Activated CD4-positive, CD25-positive, alpha-beta regulatory T cell treated with anti-CD3 and anti-CD28 coated beads, Interleukin-2, amount 50 U/mL, for 72 hours (primary cell): ENCODE results near the gene TGM1.

Source experiments
- DNase-seq: peaks from one replicate; pipeline ENCODE4 v3.0.0; 2021

The TGM1 gene

DNA sequence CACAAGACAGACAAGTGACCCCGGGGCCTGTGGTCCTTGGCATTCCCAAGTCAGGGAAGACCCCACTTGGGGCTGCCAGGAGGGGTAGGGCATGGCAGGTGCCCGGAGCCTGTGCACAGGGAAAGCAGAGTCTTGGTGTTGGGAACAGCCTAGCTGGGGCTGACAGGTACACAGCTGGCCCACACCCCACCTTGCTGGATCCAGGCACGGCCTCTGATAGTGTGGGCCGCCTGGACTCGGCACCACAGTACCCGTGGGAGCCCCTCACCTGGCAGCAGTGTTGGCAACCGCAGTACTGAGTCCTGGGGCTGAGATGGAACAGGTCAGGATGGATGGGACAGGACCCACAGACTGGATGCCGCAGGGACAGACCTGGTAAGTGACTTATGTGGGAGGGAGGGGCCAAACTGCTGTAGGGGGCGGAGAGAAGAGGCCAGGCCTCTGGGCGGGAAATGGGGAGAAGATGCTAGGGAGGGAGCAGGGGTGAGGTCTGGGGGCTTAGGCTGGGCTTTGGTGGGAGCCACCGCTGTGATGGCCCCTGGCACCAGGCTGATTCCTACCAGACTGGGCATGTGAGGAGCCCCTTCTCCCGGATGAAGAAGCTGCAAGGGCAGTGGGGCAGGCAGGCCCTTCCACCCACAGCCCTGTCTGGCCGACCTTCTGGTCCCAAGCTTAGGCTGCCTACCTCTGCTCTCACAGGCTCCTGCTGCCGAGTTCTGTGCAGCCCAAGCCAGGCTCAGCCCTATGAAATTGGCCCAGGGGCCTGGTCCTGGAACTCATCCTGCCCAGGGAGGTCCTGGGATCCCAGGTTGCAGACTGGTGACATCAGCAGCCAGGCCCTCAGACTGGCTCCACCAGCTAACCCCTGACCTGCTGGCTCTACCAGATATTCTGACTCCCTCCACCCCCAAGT, at the start of gene TGM1:
Gene TGM1 (minus strand): TSS at position 357 of the 913 bp plus-strand sequence. CDS start 825 bp downstream, outside the sequence.
- no peak for DNase-seq

DNA sequence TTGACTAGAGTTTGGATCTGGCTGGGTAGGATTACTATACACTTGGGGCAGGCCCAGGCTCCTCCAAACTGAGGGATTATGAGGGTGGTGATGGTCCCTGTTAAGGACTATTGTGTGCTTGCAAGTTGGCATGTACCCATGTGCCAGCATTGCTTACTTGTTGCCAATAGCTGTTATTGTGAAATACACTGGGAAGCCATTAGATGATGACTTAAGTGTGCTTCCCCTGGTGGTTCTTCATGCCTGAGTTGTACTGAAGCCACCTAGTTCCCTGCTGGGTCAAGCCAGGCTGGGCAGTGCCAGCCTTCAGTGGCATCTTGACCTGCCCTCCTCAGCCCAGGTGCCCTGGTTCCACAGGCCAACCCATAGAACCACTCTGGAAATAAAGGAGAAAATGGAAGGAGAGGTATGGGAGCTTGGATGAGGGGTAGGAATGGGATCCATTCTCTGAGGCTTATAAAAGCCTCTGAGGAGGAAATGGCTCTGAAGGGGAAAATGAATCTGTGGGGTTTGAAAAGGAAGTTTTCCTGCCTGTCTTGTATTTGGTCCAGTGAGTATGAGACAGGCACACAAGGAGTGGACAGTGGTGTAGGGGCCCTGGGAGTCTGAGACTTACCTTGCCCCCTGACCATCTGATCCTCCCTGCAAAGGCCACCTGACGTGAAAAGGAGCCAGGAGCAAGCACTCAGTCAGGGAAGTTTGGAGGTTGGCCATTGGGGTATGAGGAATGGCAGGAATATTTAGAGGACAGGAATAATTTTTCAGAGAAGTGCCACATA, 49.0 kb upstream of the TGM1 start:
- no peak for DNase-seq

DNA sequence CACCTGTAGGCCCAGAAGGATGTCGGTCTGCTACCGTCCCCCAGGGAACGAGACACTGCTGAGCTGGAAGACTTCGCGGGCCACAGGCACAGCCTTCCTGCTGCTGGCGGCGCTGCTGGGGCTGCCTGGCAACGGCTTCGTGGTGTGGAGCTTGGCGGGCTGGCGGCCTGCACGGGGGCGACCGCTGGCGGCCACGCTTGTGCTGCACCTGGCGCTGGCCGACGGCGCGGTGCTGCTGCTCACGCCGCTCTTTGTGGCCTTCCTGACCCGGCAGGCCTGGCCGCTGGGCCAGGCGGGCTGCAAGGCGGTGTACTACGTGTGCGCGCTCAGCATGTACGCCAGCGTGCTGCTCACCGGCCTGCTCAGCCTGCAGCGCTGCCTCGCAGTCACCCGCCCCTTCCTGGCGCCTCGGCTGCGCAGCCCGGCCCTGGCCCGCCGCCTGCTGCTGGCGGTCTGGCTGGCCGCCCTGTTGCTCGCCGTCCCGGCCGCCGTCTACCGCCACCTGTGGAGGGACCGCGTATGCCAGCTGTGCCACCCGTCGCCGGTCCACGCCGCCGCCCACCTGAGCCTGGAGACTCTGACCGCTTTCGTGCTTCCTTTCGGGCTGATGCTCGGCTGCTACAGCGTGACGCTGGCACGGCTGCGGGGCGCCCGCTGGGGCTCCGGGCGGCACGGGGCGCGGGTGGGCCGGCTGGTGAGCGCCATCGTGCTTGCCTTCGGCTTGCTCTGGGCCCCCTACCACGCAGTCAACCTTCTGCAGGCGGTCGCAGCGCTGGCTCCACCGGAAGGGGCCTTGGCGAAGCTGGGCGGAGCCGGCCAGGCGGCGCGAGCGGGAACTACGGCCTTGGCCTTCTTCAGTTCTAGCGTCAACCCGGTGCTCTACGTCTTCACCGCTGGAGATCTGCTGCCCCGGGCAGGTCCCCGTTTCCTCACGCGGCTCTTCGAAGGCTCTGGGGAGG, 47.9 kb upstream of the TGM1 start, which contains the start of gene LTB4R:
Gene LTB4R (plus strand): TSS at position 857 of the 959 bp plus-strand sequence. CDS start 4,150 bp downstream, outside the sequence.
- DNase-seq: peak; percentile 73

DNA sequence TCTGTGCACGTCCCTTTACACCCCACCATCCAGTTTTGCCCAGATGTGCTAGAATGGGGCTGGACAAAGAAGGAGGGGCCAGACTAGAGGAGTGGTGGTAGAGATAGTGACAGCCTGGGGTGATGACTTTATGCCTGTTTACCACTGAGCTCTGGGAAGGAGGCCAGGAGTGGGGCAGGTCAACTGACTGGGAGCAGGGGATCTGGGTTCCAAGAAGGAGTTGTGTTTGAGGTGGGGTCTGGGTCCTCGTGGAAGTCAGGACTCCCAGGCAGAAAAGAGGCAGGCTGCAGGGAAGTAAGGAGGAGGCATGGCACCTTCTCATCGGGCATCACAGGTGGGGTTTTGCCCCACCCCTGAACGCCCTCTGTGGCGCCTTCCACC, 47.3 kb upstream of the TGM1 start:
- DNase-seq: no peak

DNA sequence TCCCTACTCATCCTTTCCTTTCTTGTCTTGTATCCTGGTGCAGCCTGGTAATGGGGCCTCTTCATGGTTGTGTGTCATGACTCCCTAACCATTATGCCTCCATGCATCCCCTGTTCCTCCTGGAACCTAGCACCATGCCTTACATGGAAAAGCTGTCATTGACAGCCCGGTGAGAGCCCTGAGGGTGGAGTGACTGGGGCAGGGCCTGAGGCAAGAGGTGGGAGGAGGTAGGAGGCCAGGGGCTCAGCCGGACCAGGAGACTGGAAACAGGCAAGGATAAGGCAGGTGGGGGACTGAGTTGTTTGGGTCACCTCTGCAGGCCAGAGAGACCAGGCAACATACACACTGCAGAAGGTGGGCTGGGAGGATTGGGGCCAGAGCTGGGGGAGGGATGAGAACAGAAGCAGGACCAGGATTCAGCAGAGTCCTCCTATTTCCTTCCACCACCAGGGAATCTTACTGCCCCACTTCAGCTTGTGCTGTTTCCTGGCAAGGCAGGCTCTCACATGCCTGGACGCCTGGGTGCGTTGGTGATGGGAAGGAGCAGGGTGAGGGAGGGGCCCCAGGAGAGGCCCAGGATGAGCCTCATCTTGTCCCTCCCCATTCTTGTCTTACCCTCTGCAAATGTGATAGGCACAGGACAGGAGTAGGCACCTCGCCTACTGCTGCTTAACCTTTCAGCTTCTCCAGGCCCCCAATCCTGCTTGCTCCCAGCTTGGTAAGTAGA, 46.7 kb upstream of the TGM1 start, which contains the start of gene LTB4R2:
Gene LTB4R2 (plus strand): TSS at position 603 of the 727 bp plus-strand sequence. CDS start 525 bp downstream, outside the sequence.
- DNase-seq: no peak

DNA sequence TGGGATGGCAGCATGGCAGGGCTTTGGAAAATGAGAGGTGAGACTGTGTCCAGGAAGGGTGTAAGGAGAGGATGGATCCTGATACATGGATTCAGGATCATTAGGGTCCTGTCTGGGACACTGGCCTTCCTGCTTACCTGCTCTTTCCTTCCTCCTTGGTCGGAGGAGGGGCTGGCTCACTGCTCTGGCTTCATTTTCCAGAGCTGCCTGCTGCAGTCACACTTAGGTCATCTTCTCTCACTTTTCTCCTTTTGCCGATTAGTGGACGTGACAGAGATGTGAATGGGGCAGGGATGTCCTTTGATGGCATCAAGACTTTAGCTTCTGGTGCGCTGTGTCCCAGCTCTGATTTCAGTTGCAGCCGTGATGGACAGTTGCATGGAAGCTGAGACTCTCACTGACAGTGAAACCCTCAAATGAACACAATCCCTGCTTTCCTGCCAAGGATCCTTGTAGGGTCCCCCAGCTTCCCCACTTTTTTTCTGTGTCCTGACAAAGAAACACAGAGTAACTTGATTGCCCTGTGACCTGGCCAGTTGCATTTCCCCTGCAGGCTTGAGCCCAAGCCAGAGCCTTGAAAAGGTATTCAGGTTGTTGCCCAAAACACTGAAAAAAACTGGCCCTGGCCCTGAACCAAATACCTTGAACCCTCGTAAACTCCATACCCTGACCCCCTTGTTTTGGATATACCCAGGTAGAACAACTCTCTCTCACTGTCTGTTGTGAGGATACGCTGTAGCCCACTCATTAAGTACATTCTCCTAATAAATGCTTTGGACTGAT, 45.6 kb upstream of the TGM1 start:
- no peak for DNase-seq

DNA sequence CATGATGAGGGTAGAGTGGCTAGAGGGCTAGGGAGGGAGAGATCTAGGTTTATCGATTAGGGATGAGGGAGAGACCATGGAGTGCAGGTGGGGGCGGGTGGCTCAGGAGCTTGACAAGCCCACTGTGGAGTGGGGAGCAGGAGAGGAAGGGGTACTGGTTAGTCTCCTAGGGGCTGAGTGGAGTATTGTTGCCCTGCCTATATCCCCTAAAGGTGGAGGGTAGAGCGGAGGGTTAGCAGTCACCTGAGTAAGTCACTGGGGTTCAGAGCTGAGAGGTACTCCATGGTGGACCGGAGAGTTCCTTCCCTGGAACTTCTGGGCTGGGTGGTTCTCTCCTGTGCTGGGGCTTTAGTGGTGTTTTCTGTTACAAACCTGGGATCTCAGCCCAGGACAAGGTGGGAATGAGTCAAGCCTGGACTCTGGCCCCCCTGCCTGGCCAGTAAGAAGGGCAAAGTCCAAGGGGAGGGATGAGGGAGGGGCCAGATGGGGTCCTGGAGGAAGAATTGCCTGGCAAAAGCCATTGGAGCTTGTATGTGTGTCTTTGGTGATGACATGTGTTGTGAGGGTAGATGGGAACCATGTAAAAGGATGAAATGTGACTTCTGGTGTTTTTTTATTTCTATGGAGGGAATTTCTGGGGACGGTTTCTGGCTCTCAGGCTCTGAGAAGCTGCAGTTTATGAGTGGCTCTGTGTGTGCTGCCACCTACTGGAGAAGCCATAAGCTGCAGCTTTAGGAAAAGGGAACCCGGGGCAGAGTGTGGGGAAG, 44.8 kb upstream of the TGM1 start, which contains the start of gene CIDEB:
Gene CIDEB (minus strand): TSS at position 403 of the 767 bp plus-strand sequence. CDS start 119 bp downstream, at position 284.
- DNase-seq: peak; percentile 53

DNA sequence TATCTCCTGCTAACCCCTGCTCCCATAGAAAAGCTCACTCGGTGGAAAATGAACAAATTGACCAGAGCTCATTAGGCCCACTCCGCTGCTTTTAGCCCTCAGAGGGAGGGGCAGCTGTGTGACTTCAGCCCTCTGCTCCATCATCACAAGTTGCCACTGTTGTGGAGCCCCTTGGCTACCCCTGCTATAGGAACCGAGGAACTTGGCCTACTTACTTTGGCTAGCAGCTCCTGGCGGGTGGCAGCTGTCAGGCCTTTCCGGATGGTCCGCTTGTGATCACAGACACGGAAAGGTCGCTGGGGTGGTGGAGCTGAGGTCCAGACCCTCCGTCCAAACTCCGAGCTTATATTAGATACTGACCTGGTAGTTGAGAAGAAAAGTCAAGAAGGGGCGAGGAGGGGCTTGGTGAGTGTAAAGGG, 44.2 kb upstream of the TGM1 start:
- no peak for DNase-seq

DNA sequence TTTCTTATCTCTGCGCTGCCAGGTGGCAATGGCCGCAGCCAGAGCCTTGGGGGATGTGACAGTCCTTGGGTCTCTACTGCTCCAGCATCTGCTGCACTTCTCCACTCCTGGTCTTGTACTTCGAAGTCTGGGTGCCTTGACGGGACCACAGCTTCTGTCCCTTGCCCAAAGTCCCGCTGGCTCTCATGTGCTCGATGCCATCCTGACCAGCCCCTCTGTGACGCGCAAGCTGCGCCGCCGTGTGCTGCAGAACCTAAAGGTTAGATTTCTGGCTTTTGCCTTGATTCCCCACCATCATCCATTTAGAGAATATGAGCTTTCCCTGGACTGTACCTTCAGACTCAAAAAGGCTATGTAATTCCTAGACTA, 41.0 kb upstream of the TGM1 start:
- DNase-seq: no peak

DNA sequence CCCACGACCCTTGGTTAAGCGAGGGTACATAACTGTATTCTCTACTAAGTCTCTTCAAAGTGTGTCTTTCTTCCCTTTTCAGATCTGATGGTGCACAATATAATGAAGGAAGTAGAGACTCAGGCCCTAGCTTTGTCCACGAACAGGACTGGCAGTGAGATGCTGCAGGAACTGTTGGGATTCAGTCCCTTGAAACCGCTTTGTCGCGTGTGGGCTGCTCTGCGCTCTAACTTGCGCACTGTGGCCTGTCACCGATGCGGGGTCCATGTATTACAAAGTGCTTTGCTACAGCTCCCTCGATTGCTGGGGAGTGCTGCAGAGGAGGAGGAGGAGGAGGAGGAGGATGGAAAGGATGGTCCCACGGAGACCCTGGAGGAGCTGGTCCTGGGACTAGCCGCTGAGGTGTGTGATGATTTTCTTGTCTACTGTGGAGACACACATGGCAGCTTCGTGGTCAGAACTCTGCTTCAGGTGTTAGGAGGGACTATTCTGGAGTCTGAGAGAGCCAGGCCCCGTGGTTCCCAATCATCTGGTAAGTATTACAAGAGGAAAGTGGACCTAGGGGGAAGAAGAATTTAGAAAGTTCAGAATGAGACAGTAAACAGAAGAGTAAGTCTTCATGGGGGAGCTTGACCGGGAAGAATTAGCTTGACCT, 37.5 kb upstream of the TGM1 start:
- DNase-seq: no peak

DNA sequence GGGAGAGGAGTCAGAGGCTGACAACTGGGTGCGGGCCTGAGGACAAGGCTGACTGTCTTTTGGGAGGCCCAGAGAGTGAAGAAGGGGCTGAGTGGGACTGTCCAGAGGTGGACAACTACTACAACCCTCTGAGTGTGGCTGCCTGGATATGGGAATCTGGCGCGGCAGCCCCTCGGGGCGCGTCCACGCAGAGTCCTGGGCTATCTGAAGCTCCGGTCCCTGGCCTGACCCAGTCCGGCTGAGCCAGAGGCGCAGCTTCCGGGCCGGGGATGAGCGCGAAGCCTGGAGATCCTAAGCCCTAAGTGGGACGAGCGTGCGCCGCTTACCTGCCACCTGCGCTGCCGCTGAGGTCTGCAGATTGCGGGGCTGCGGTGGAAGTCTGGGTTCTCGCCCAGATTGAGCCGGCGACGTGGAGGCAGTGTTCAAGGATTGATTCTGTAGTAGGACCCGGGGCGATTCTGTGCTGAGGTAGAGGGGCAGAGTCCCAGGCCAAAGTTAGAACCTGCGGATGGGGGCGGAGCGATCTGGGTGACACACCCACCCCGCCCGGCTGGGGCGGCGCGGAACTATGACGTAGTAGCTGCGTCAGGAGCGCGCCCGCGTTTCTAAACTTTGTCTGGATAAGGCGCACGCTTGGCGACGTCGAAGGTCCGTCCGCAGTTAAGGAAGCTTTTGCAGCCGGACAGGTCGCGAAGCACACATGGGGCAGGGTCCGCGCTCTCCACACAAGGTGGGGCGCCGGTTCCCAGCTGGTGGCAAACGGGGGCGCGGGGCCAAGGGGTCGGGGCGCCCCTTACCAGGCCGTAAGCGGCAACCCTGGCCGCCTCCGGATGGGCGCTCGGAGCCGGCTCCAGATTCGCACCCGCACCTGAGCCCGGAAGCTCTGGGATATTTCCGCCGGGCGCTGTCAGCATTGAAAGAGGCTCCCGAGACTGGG, 36.5 kb upstream of the TGM1 start, which contains the start of the genes DHRS1 and NOP9:
Gene DHRS1 (minus strand): TSS at position 526 of the 937 bp plus-strand sequence. CDS start 674 bp downstream, outside the sequence.
Gene NOP9 (plus strand): TSS at position 596 of the 937 bp plus-strand sequence. CDS start 105 bp downstream, at position 701.
- DNase-seq: peak; percentile 95

DNA sequence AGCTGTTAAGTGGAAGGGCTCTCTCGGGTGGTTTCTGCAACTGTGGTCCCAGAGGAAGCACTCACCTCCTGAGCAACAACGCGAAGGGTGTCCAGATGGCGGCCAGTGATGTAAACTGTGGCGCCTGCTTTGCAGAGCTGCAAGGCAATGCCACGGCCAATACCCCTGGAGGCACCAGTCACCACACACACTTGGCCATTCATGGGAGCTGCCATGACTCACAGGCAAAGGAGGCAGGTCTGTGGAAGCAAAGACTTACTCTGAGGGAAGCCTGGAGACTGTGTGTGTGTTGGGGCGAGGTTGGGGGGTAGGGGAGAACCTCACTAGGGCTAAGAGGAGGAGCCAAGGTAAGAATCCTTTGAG, 35.9 kb upstream of the TGM1 start:
- no peak for DNase-seq

DNA sequence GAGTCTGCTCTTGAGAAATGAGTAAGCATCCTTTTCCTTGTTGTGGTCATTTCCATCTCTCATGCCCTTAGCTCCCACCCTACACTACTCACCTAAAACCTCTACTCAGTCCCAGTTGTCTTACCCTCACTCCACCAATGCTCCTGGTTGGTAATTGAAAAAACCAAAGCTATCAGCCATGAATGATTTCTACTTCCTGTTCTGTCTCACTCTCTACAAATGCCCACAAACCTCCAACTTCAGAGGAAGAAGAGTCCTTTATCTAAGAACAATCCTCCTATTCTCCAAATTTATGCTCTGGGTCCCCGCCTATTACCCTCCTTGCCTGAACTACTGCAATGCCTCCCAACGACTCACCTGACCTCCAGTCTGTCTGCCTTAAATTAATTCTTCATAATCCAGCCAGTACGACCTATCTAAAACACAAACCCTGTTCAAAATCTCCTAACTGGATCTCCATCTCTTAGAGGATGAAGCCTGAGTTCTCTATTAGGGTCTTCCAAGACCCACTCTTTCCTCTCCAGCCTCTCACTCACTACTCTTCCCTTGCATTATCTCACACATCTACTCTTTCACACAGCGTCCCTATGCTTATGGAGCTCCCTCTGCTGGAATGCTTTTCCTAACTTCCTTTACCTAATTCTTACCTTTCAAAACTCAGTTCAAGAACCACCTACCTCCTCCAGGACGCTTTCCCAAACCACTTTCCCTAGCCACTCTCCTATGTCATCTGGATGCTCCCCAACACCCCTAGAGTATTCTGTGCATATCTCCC, 34.4 kb upstream of the TGM1 start:
- no peak for DNase-seq

DNA sequence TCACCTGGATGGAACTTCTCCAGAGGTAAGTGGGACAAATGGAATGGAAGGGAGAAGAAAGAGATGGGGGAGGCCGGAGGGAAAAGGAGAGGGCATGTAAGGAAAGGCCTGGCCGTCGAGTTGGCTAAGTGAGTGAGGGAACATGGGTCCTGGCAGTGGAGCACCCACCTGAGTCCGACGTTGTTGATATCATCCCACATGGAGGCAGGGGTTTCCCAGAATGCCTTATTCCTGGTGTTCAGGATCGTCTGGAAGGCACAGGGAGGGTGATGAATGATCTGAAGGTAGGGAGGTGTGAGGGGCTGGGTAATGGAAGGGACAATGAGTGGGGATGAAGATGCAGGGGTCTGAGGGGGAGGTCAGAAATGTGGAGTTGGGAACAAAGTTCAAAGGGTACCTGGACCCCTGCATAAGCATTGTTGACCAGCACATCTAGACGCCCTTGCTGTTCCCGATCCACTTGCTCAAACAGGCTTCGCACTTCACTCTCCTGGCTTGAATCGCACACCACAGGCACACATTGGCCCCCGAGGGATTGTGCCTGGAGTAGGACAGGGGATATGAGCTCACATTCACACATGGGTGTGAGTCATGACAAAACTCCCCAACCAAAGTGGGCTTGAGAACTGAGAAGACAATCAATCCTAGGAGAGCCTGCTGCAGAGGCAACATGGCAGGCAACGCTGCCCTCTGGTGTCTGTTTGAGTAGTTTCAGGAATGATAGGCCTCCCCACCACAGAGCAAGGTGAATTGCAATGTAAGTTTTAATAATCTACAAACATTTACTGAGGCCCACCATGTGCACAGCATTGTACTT, 33.6 kb upstream of the TGM1 start:
- DNase-seq: peak; percentile 60

DNA sequence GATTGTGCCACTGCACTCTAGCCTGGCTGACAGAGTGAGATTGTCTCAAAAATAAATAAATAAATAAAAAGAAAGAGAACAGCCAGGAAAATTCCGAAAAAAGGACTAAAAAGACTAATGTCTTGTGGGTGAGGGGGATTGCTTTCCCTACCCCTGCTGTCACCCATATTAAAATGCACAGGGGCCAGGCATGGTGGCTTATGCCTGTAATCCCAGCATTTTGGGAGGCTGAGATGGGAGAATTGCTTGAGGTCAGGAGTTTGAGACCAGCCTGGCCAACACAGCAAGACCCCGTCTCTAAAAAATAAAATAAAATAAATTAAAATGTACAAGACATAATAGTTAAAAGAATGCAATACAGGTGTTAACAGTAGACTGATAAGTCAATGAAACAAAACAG, 30.5 kb upstream of the TGM1 start:
- no peak for DNase-seq

DNA sequence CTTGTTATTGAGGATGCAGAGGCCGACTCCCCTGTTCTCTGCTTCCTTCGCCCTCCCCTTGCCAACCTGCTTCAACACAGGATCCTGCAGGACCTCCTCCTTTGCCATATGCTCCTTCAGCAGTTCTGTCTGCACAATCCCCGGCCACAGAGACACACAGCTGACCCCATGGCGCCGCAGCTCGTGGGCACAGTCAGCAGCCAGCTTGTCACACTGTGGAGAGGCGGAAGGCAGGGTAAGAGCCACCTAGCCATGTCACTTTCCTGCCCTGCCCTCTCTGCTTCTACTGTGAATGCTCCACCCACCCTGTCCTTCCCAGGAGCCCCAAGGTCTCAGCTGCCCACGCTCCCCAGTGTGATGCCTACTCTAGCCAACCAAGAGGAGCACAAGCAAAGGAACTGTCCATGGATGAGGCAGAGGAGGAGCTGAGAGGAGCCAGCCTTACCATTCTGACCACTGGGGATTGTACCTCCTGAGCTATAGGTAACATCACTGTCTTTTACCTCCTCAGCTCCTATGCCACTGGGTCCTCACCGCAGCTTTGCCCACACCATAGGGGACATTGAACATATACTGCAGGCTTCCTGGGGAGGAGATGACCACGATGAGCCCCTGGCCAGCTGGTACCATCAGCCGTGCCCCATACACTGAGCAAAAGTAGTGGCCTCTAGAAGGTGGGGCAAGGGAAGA, 29.3 kb upstream of the TGM1 start:
- DNase-seq: no peak
